ENCODE measurements around the gene PLEKHG2. TPM values are rescaled to one million over a fixed set of nuclear protein-coding genes. Genes with fewer than 3 reads are reported as not detected.

Gene PLEKHG2
- total RNA-seq, 1 donor from 2014 or later: 43.9 TPM

- no peaks in the 10 kb centered on the region for H3K27me3 Mint-ChIP-seq (ENCODE audit: insufficient read depth)
- intact Hi-C loops (cut with micrococcal nuclease): no loop called here
- H3K4me1 Mint-ChIP-seq (ENCODE audit: low read depth): peaks cover 24% of the 10 kb centered on the region
- H3K36me3 Mint-ChIP-seq (ENCODE audit: low read depth): peaks cover 72% of the 10 kb centered on the region
- peak overlapping the region; percentile 67 for H3K27ac Mint-ChIP-seq
- no peaks in the 10 kb centered on the region for H3K9me3 Mint-ChIP-seq
- DNase-seq (ENCODE audit: low spot score): no peak
- H3K4me3 Mint-ChIP-seq: no peak overlapping the region
Measured at GRCh38 chr19:39469567-39469966, 57.1 kb downstream of the PLEKHG2 start.

- peaks cover 24% of the 10 kb centered on the region for H3K4me1 Mint-ChIP-seq (ENCODE audit: low read depth)
- no peak overlapping the region for H3K4me3 Mint-ChIP-seq
- intact Hi-C loops (cut with micrococcal nuclease): no loop called here
- no peaks in the 10 kb centered on the region for H3K27me3 Mint-ChIP-seq (ENCODE audit: insufficient read depth)
- DNase-seq (ENCODE audit: low spot score): no peak
- no peaks in the 10 kb centered on the region for H3K9me3 Mint-ChIP-seq
- H3K27ac Mint-ChIP-seq: peak overlapping the region; percentile 76
- H3K36me3 Mint-ChIP-seq (ENCODE audit: low read depth): peaks cover 67% of the 10 kb centered on the region
Measured at GRCh38 chr19:39470724-39471339, 58.4 kb downstream of the PLEKHG2 start.

- peaks cover 24% of the 10 kb centered on the region for H3K4me1 Mint-ChIP-seq (ENCODE audit: low read depth)
- no peak overlapping the region for H3K4me3 Mint-ChIP-seq
- intact Hi-C loops (cut with micrococcal nuclease): no loop called here
- DNase-seq (ENCODE audit: low spot score): no peak
- H3K36me3 Mint-ChIP-seq (ENCODE audit: low read depth): peaks cover 62% of the 10 kb centered on the region
- no peaks in the 10 kb centered on the region for H3K27me3 Mint-ChIP-seq (ENCODE audit: insufficient read depth)
- H3K9me3 Mint-ChIP-seq: no peaks in the 10 kb centered on the region
- H3K27ac Mint-ChIP-seq: peak overlapping the region; percentile 61
Measured at GRCh38 chr19:39471756-39472536, 59.5 kb downstream of the PLEKHG2 start.

GRCh38 chr19:39472746-39473442, 60.4 kb downstream of the PLEKHG2 start:
- Mint-ChIP-seq H3K36me3 (ENCODE audit: low read depth) (peaks cover 56% of the 10 kb centered on the region), H3K4me3 (no peak overlapping the region), H3K27me3 (ENCODE audit: insufficient read depth) (no peaks in the 10 kb centered on the region), H3K9me3 (no peaks in the 10 kb centered on the region), H3K27ac (no peak overlapping the region), H3K4me1 (ENCODE audit: low read depth) (peaks cover 24% of the 10 kb centered on the region)
- intact Hi-C loops (cut with micrococcal nuclease): no loop called here
- DNase-seq (ENCODE audit: low spot score): no peak

GRCh38 chr19:39473443-39473960, 61.0 kb downstream of the PLEKHG2 start:
- H3K36me3 Mint-ChIP-seq (ENCODE audit: low read depth): peaks cover 51% of the 10 kb centered on the region
- intact Hi-C loops (cut with micrococcal nuclease): no loop called here
- peaks cover 24% of the 10 kb centered on the region for H3K4me1 Mint-ChIP-seq (ENCODE audit: low read depth)
- no peak for DNase-seq (ENCODE audit: low spot score)
- H3K27ac Mint-ChIP-seq: no peak overlapping the region
- H3K27me3 Mint-ChIP-seq (ENCODE audit: insufficient read depth): no peaks in the 10 kb centered on the region
- H3K9me3 Mint-ChIP-seq: no peaks in the 10 kb centered on the region
- no peak overlapping the region for H3K4me3 Mint-ChIP-seq

GRCh38 chr19:39474139-39474620, 61.7 kb downstream of the PLEKHG2 start:
- intact Hi-C loops (cut with micrococcal nuclease): loop anchor here (1.0 kb wide), 1 partner anchor 58 kb away; the partner anchor contains the start of gene EID2B
- H3K9me3 Mint-ChIP-seq: no peaks in the 10 kb centered on the region
- peak; percentile 57 for DNase-seq (ENCODE audit: low spot score)
- peaks cover 44% of the 10 kb centered on the region for H3K36me3 Mint-ChIP-seq (ENCODE audit: low read depth)
- H3K27me3 Mint-ChIP-seq (ENCODE audit: insufficient read depth): no peaks in the 10 kb centered on the region
- peaks cover 24% of the 10 kb centered on the region for H3K4me1 Mint-ChIP-seq (ENCODE audit: low read depth)
- no peak overlapping the region for H3K4me3 Mint-ChIP-seq
- H3K27ac Mint-ChIP-seq: peak overlapping the region; percentile 53

GRCh38 chr19:39475748-39476147, 63.3 kb downstream of the PLEKHG2 start:
- Mint-ChIP-seq H3K4me3 (no peak overlapping the region), H3K27me3 (ENCODE audit: insufficient read depth) (no peaks in the 10 kb centered on the region), H3K27ac (no peak overlapping the region), H3K36me3 (ENCODE audit: low read depth) (peaks cover 30% of the 10 kb centered on the region), H3K4me1 (ENCODE audit: low read depth) (peaks cover 26% of the 10 kb centered on the region), H3K9me3 (no peaks in the 10 kb centered on the region)
- no peak for DNase-seq (ENCODE audit: low spot score)
- intact Hi-C loops (cut with micrococcal nuclease): no loop called here

Other genes starting within 250 kb of the PLEKHG2 start
- gene NCCRP1, start 215.7 kb upstream of the PLEKHG2 start, total RNA-seq: not detected in 2 replicates
- not detected in 2 replicates for gene SYCN, start 208.4 kb upstream of the PLEKHG2 start, total RNA-seq
- not detected in 2 replicates for gene IFNL3, start 167.7 kb upstream of the PLEKHG2 start, total RNA-seq
- not detected in 2 replicates for gene IFNL4, start 163.8 kb upstream of the PLEKHG2 start, total RNA-seq
- gene IFNL2, start 144.3 kb upstream of the PLEKHG2 start, total RNA-seq: not detected in 2 replicates
- gene IFNL1, start 116.3 kb upstream of the PLEKHG2 start, total RNA-seq: 0.23 TPM in 1 of 2 replicates, not detected in the other
- 5.7 and 6.0 TPM in 2 replicates for gene LRFN1, start 91.8 kb upstream of the PLEKHG2 start, total RNA-seq
- 355 and 359 TPM in 2 replicates for gene GMFG, start 76.6 kb upstream of the PLEKHG2 start, total RNA-seq
- gene SAMD4B, start 70.2 kb upstream of the PLEKHG2 start, total RNA-seq: 71.3 and 71.8 TPM in 2 replicates
- gene PAF1, start 21.6 kb upstream of the PLEKHG2 start, total RNA-seq: 54.8 and 57.3 TPM in 2 replicates
- 37.5 and 45.8 TPM in 2 replicates for gene MED29, start 21.3 kb upstream of the PLEKHG2 start, total RNA-seq
- gene ZFP36, start 5.8 kb upstream of the PLEKHG2 start, total RNA-seq: 31.2 and 32.0 TPM in 2 replicates
- gene RPS16, start 23.3 kb downstream of the PLEKHG2 start, total RNA-seq: 2,440 and 2,532 TPM in 2 replicates
- gene SUPT5H, start 32.9 kb downstream of the PLEKHG2 start, total RNA-seq: 200 and 203 TPM in 2 replicates
- 121 and 127 TPM in 2 replicates for gene TIMM50, start 68.2 kb downstream of the PLEKHG2 start, total RNA-seq
- gene DLL3, start 86.3 kb downstream of the PLEKHG2 start, total RNA-seq: 1.6 and 2.1 TPM in 2 replicates
- gene SELENOV, start 102.5 kb downstream of the PLEKHG2 start, total RNA-seq: not detected in 2 replicates
- gene EID2B, start 120.2 kb downstream of the PLEKHG2 start, total RNA-seq: 3.2 and 3.7 TPM in 2 replicates
- 17.0 and 17.6 TPM in 2 replicates for gene EID2, start 127.5 kb downstream of the PLEKHG2 start, total RNA-seq
- gene LGALS13, start 189.9 kb downstream of the PLEKHG2 start, total RNA-seq: not detected in 2 replicates
- not detected in 2 replicates for gene LGALS16, start 243.2 kb downstream of the PLEKHG2 start, total RNA-seq

Measured in activated T-helper 1 cell treated with anti-CD3 and anti-CD28 coated beads, Interleukin-12 subunit alpha, Interleukin-12 subunit beta, Interleukin-2, Interleukin-4 antibody, amounts not matched to agents 30 ng/mL and 10 ng/mL and 1 ng/mL, durations not matched to agents 14 hours and 24 hours and 36 hours (primary cell).